ENCODE measurements around the gene CDCA7.

CDCA7 gene

GRCh38 chr2:173350383-173350782, 4.3 kb upstream of the CDCA7 start:
- Histone ChIP-seq H3K4me1 (ENCODE audit: low read length) (peaks cover 12% of the 10 kb centered on the region), H3F3A (ENCODE audit: insufficient read depth, low read length) (peaks cover 5% of the 10 kb centered on the region), H3K9me2 (replicated peaks; ENCODE audit: insufficient read depth, low read length) (no peaks in the 10 kb centered on the region), H3K36me3 (replicated peaks; ENCODE audit: insufficient read depth, low read length) (no peaks in the 10 kb centered on the region), H2AFZ (ENCODE audit: low read length) (no peak overlapping the region), H3K9ac (ENCODE audit: low read length) (no peak overlapping the region), H3K4me2 (ENCODE audit: low read depth, low read length) (peak overlapping the region; percentile 61), H3K27me3 (replicated peaks; ENCODE audit: insufficient read depth, low read length) (peaks cover 66% of the 10 kb centered on the region), H3K79me2 (ENCODE audit: low read length) (no peaks in the 10 kb centered on the region), H4K20me1 (ENCODE audit: insufficient read depth, low read length) (no peaks in the 10 kb centered on the region), H3K4me3 (ENCODE audit: low read length) (no peak overlapping the region; the same call in 1 of the 2 replicates), H3K27ac (ENCODE audit: low read length) (no peak overlapping the region; the same call in 1 of the 2 replicates), H3K9me3 (replicated peaks; ENCODE audit: insufficient read depth, low read length) (no peaks in the 10 kb centered on the region)
- DNase-seq: peak; percentile 32
- TF ChIP-seq CTCF (IDR thresholded peaks at IDR 0.05; ENCODE audit: low read length): no peak
- no peak for TF ChIP-seq EZH2 (optimal IDR thresholded peaks at IDR 0.05; ENCODE audit: low read depth, low read length)
- no peak for TF ChIP-seq EZH2phosphoT487 (IDR thresholded peaks at IDR 0.05; ENCODE audit: low read length)

- H3K27ac ChIP-seq (ENCODE audit: low read length): no peak overlapping the region
- H3K4me1 ChIP-seq (ENCODE audit: low read length): peaks cover 12% of the 10 kb centered on the region
- H3K4me2 ChIP-seq (ENCODE audit: low read depth, low read length): no peak overlapping the region
- no peak overlapping the region for H3K4me3 ChIP-seq (ENCODE audit: low read length)
- no peak overlapping the region for H3K9ac ChIP-seq (ENCODE audit: low read length)
- H3K9me3 ChIP-seq (replicated peaks; ENCODE audit: insufficient read depth, low read length): no peaks in the 10 kb centered on the region
- H3K79me2 ChIP-seq (ENCODE audit: low read length): peaks cover 12% of the 10 kb centered on the region
- H2AFZ ChIP-seq (ENCODE audit: low read length): no peak overlapping the region
- H3F3A ChIP-seq (ENCODE audit: insufficient read depth, low read length): peaks cover 5% of the 10 kb centered on the region
- TF ChIP-seq EZH2phosphoT487 (IDR thresholded peaks at IDR 0.05; ENCODE audit: low read length) (no peak), CTCF (IDR thresholded peaks at IDR 0.05; ENCODE audit: low read length) (no peak), EZH2 (optimal IDR thresholded peaks at IDR 0.05; ENCODE audit: low read depth, low read length) (no peak)
- no peaks in the 10 kb centered on the region for H3K9me2 ChIP-seq (replicated peaks; ENCODE audit: insufficient read depth, low read length)
- no peaks in the 10 kb centered on the region for H4K20me1 ChIP-seq (ENCODE audit: insufficient read depth, low read length)
- no peak for DNase-seq
- no peaks in the 10 kb centered on the region for H3K36me3 ChIP-seq (replicated peaks; ENCODE audit: insufficient read depth, low read length)
- peaks cover 80% of the 10 kb centered on the region for H3K27me3 ChIP-seq (replicated peaks; ENCODE audit: insufficient read depth, low read length)
Measured at GRCh38 chr2:173351879-173352278, 2.8 kb upstream of the CDCA7 start.

- Histone ChIP-seq H3F3A (ENCODE audit: insufficient read depth, low read length) (peaks cover 10% of the 10 kb centered on the region), H3K79me2 (ENCODE audit: low read length) (peaks cover 15% of the 10 kb centered on the region), H3K9me3 (replicated peaks; ENCODE audit: insufficient read depth, low read length) (no peaks in the 10 kb centered on the region), H2AFZ (ENCODE audit: low read length) (no peak overlapping the region), H4K20me1 (ENCODE audit: insufficient read depth, low read length) (no peaks in the 10 kb centered on the region), H3K4me2 (ENCODE audit: low read depth, low read length) (peak overlapping the region; percentile 85; the same call in 1 of the 2 replicates), H3K4me3 (ENCODE audit: low read length) (no peak overlapping the region), H3K9me2 (replicated peaks; ENCODE audit: insufficient read depth, low read length) (no peaks in the 10 kb centered on the region), H3K36me3 (replicated peaks; ENCODE audit: insufficient read depth, low read length) (no peaks in the 10 kb centered on the region), H3K27ac (ENCODE audit: low read length) (no peak overlapping the region), H3K4me1 (ENCODE audit: low read length) (peaks cover 14% of the 10 kb centered on the region), H3K27me3 (replicated peaks; ENCODE audit: insufficient read depth, low read length) (peaks cover 78% of the 10 kb centered on the region), H3K9ac (ENCODE audit: low read length) (no peak overlapping the region)
- no peak for DNase-seq
- no peak for TF ChIP-seq EZH2phosphoT487 (IDR thresholded peaks at IDR 0.05; ENCODE audit: low read length)
- no peak for TF ChIP-seq EZH2 (optimal IDR thresholded peaks at IDR 0.05; ENCODE audit: low read depth, low read length)
- no peak for TF ChIP-seq CTCF (IDR thresholded peaks at IDR 0.05; ENCODE audit: low read length)
Measured at GRCh38 chr2:173353556-173353955, 1.1 kb upstream of the CDCA7 start.

Data from MM.1S (cell line).